GM19240 (cell line): ENCODE measurements around the gene TUBB3.
A peak's percentile ranks its signal among the peaks of the same experiment; 100 is the strongest.
"Not testable (repeated sequence)": the region's sequence is repeated elsewhere in the genome, so short reads cannot be mapped to it uniquely, and the experiment has no call there.

ENCODE experiments used
- DNase-seq: peaks from one replicate; pipeline ENCODE4 v3.0.0; 2011; ENCODE audit warnings: low spot score; ENCODE audit not compliant: insufficient read length

TUBB3 gene

GRCh38 chr16:89917773-89918452, 5.2 kb upstream of the TUBB3 start:
- DNase-seq, result peak; percentile 91

- DNase-seq, result no peak
These were observed 4.4 kb upstream of the TUBB3 start, which contains the start of gene MC1R for GRCh38 chr16:89918453-89919347. TSS of gene MC1R (plus strand) at chr16:89918862. CDS start at chr16:89919259, 397 bp downstream.

GRCh38 chr16:89919535-89920406, 3.4 kb upstream of the TUBB3 start:
- DNase-seq, result no peak

- no peak for DNase-seq
These were observed 2.4 kb upstream of the TUBB3 start for GRCh38 chr16:89920723-89921122.

GRCh38 chr16:89921131-89921701, 1.9 kb upstream of the TUBB3 start:
- DNase-seq, result no peak

- DNase-seq, result no peak
These were observed 1.3 kb upstream of the TUBB3 start for GRCh38 chr16:89921702-89922476.

- DNase-seq, result no peak
These were observed 662 bp upstream of the TUBB3 start for GRCh38 chr16:89922477-89922883.

- DNase-seq, result no peak
These were observed 626 bp downstream of the TUBB3 start for GRCh38 chr16:89923640-89924296.

GRCh38 chr16:89924297-89924924, 1.3 kb downstream of the TUBB3 start:
- no peak for DNase-seq

- DNase-seq, result no peak
These were observed 1.8 kb downstream of the TUBB3 start for GRCh38 chr16:89924925-89925307.

- no peak for DNase-seq
These were observed 2.5 kb downstream of the TUBB3 start for GRCh38 chr16:89925596-89926079.

GRCh38 chr16:89931305-89931896, 8.3 kb downstream of the TUBB3 start:
- no peak for DNase-seq

- DNase-seq, result no peak
These were observed 8.8 kb downstream of the TUBB3 start for GRCh38 chr16:89931964-89932363.

GRCh38 chr16:89934019-89934418, 10.9 kb downstream of the TUBB3 start:
- DNase-seq, result not testable (repeated sequence)

- no peak for DNase-seq
These were observed 11.7 kb downstream of the TUBB3 start for GRCh38 chr16:89934611-89935553.

GRCh38 chr16:89935620-89936019, 12.5 kb downstream of the TUBB3 start:
- not testable (repeated sequence) for DNase-seq

- DNase-seq, result no peak
These were observed 12.9 kb downstream of the TUBB3 start for GRCh38 chr16:89936034-89936433.

GRCh38 chr16:89936508-89936907, 13.4 kb downstream of the TUBB3 start:
- DNase-seq, result no peak
